Nephron progenitor cell (in vitro differentiated cells): Measurements from ENCODE around the gene PRDM2.

ENCODE experiments used
- DNase-seq: peaks from one replicate; pipeline ENCODE4 v3.0.0; 2021
- H3K27ac Mint-ChIP-seq: 2 replicates; pipeline ENCODE4 v1.8.0; 2021; ENCODE audit warnings: mild to moderate bottlenecking, moderate library complexity, mixed read lengths
- H3K27me3 Mint-ChIP-seq: 2 replicates; pipeline ENCODE4 v1.8.0; 2021; ENCODE audit warnings: mild to moderate bottlenecking, low read depth, mixed read lengths; ENCODE audit not compliant: poor library complexity
- H3K36me3 Mint-ChIP-seq: 2 replicates; pipeline ENCODE4 v1.8.0; 2021; ENCODE audit warnings: low read depth, mixed read lengths
- H3K4me1 Mint-ChIP-seq: 2 replicates; pipeline ENCODE4 v1.8.0; 2021; ENCODE audit warnings: mixed read lengths
- H3K4me3 Mint-ChIP-seq: 2 replicates; pipeline ENCODE4 v1.8.0; 2021; ENCODE audit warnings: mild to moderate bottlenecking, moderate library complexity, mixed read lengths
- H3K9me3 Mint-ChIP-seq: 2 replicates; pipeline ENCODE4 v1.8.0; 2021; ENCODE audit warnings: mild to moderate bottlenecking, moderate library complexity, mixed read lengths
- CTCF ChIP-seq: fragments of 200-600 bp; sonication (generic); IDR thresholded peaks from 2 replicates; pipeline ENCODE4 v1.5.0; 2021; ENCODE audit warnings: antibody characterized with exemption

PRDM2 gene

GRCh38 chr1:13793088-13793730 lies 93.2 kb downstream of the PRDM2 start:
- H3K4me1 Mint-ChIP-seq = peaks cover 38% of the 10 kb centered on the region
- no peak for TF ChIP-seq CTCF
- H3K27me3 Mint-ChIP-seq = peaks cover 4% of the 10 kb centered on the region
- H3K27ac Mint-ChIP-seq = no peak overlapping the region
- DNase-seq = no peak
- H3K36me3 Mint-ChIP-seq = peaks cover 50% of the 10 kb centered on the region
- no peaks in the 10 kb centered on the region for H3K9me3 Mint-ChIP-seq
- no peak overlapping the region for H3K4me3 Mint-ChIP-seq

- TF ChIP-seq CTCF = no peak
- Mint-ChIP-seq H3K36me3 (peaks cover 37% of the 10 kb centered on the region), H3K9me3 (no peaks in the 10 kb centered on the region), H3K4me3 (no peak overlapping the region), H3K27ac (no peak overlapping the region), H3K4me1 (peaks cover 43% of the 10 kb centered on the region), H3K27me3 (peaks cover under 1% of the 10 kb centered on the region)
- DNase-seq = no peak
Measured at GRCh38 chr1:13794231-13795187, 94.5 kb downstream of the PRDM2 start.

DNA sequence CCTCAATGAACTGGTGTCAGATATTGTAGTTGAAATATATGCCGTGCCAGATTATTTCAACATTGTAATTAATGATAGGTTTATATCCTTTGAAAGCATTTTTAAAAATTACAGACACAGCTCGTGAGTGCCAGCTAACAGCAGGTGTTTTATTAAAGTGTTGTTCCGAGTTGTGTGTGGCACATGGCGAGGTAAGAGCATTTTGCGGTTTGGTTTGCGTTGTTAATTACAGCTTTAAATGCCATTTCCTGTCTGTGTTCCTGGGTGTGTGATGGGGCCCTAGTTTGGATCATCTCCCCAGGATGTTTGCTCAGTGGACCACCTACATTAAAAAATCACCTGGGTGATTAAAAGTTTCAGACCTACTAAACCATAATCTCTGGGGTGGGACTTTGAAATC lies 97.4 kb downstream of the PRDM2 start:
- Mint-ChIP-seq H3K36me3 (peaks cover 31% of the 10 kb centered on the region), H3K27ac (no peak overlapping the region), H3K27me3 (no peaks in the 10 kb centered on the region), H3K9me3 (no peaks in the 10 kb centered on the region), H3K4me3 (no peak overlapping the region), H3K4me1 (peaks cover 22% of the 10 kb centered on the region)
- no peak for DNase-seq
- no peak for TF ChIP-seq CTCF

DNA sequence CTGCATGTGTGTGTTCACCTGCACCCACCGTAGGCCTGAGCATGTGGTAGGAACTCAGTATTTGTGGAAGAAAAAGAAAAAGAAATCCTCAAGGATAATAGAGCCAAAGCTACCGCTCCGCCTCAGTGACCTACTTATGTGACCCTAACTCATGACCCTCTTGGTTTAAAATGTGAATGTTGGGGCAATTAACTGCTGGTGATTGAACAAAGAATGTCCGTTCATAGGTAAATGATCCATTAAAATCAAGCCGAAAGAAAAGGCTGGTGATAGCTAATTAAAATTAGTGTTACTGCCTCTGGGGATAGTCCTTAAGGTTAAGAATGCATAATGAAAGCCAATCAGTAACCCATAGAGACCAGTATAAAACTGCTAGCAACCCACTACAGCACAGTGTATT lies 98.1 kb downstream of the PRDM2 start:
- Mint-ChIP-seq H3K36me3 (peaks cover 26% of the 10 kb centered on the region), H3K9me3 (no peaks in the 10 kb centered on the region), H3K4me3 (no peak overlapping the region), H3K4me1 (peaks cover 25% of the 10 kb centered on the region), H3K27me3 (no peaks in the 10 kb centered on the region), H3K27ac (no peak overlapping the region)
- DNase-seq = no peak
- TF ChIP-seq CTCF = no peak

- DNase-seq = no peak
- Mint-ChIP-seq H3K9me3 (no peaks in the 10 kb centered on the region), H3K27me3 (peaks cover 2% of the 10 kb centered on the region), H3K4me3 (no peak overlapping the region), H3K4me1 (peaks cover 35% of the 10 kb centered on the region), H3K27ac (no peak overlapping the region), H3K36me3 (peaks cover 13% of the 10 kb centered on the region)
- no peak for TF ChIP-seq CTCF
Measured at GRCh38 chr1:13799502-13800283, 99.7 kb downstream of the PRDM2 start.
